ENCODE data around the gene RIOK2. TPM values are rescaled to one million over a fixed set of nuclear protein-coding genes. Genes with fewer than 3 reads are reported as not detected.

Gene RIOK2
- 17.3 to 27.3 TPM (median 20.7 TPM) in 5 replicates for total RNA-seq (2022; extraction: Qiagen RNA extraction; ENCODE audit: low read depth)

DNA sequence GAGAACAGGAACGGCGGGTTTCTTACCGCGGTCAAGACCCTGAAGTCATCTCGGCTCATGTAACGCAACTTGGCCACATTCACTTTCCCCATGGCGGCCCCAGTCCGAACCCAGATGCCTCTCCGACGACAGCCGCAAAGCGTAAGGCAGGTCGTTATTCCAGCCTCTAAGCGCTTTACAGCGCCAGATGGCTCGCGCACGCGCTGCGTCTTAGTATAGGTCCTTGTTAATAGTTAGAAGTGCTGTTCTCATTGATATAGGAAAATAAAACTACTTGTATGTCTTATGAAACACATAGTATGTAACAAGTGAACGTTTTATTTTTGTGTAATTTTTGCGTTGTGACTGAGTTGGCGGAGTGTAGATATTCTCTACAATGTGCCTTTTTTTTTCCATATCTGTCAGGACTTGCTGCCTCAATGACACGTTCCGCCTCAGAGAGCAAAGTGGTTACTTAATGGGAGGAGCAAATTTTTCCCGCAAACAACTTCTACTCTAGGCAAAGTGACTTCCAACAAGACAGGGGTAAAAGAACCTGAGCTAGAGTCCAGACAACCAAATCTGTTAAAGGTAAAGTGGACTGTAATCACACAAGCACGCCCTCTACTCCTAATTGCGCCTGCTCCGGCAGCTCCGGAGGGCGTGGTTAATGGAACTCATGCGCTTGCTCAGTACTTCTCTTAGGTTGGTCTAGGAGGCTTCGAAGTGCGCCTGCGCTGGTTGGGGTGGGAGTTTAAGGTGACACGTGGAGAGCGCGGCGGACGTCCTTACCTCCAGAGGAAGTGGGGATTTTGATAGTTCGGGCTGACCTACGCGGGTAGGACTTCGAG, at the start of gene RIOK2:
Gene RIOK2 (minus strand): TSS at position 148 of the 830 bp plus-strand sequence. CDS start 56 bp downstream, at position 92.

GRCh38 chr5:97142521-97143254, 40.4 kb downstream of the RIOK2 start, which contains the start of gene LIX1:
LIX1 (minus strand) TSS chr5:97142611; CDS start chr5:97142576, 35 bp downstream.

Other genes with a start within 250 kb of the RIOK2 start
- 5.7 to 8.9 TPM (median 7.5 TPM) in 5 replicates for gene LNPEP, start 247.2 kb downstream of the RIOK2 start, total RNA-seq (2022; extraction: Qiagen RNA extraction; ENCODE audit: low read depth)
- gene LIX1, start 40.6 kb downstream of the RIOK2 start, total RNA-seq (2022; extraction: Qiagen RNA extraction; ENCODE audit: low read depth) = not detected in 5 replicates

Measured in A549 treated with GW870086 at 1 μM for 4 hours (cell line).